BJ (cell line): ENCODE results near the gene TGFA. TPM values are rescaled to one million over a fixed set of nuclear protein-coding genes. Genes with fewer than 3 reads are reported as not detected.

Experiments
- CTCF ChIA-PET: fragments of 350-600 bp; formaldehyde crosslinking; extraction: SDS; loops from one replicate; lab custom pipeline; 2021; ENCODE audit warnings: antibody characterized with exemption, inconsistent platforms; lab: Yijun Ruan, JAX
- POLR2A ChIA-PET: fragments of 300-600 bp; sonication (Branson Sonifier 250); formaldehyde crosslinking; extraction: SDS; loops from one replicate; lab custom pipeline; 2021; ENCODE audit warnings: antibody characterized with exemption; lab: Charles Lee
- DNase-seq: peaks from one replicate; pipeline ENCODE4 v3.0.0-alpha.2; 2011; ENCODE audit warnings: low read depth
- H3K27me3 ChIP-seq: 2 replicates; pipeline ENCODE4 v1.6.0; 2011; ENCODE audit warnings: low read length; ENCODE audit not compliant: control insufficient read depth, insufficient read depth
- H3K36me3 ChIP-seq: 2 replicates; pipeline ENCODE4 v1.5.1; 2011; ENCODE audit warnings: low read length; ENCODE audit not compliant: control insufficient read depth, insufficient read depth
- H3K4me3 ChIP-seq: 2 replicates; pipeline ENCODE4 v1.5.1; 2011; ENCODE audit warnings: low read depth, mild to moderate bottlenecking, control low read depth, low read length
- polyA plus RNA-seq: library from polyadenylated mRNA; depleted of rRNA; stranded (reverse); fragments of >200 nt; gene quantifications from 2 replicates; pipeline ENCODE4 v1.2.3, GENCODE V29; 2011
- TF ChIP-seq, protein P1 (sequence below): IDR thresholded peaks from 2 replicates; pipeline ENCODE4 v1.5.1; 2011; ENCODE audit warnings: low read depth, mild to moderate bottlenecking, control low read depth, inconsistent platforms, low read length, moderate library complexity; ENCODE audit not compliant: insufficient read depth

TGFA gene
- polyA plus RNA-seq, 1 experiment, result 0.13 TPM

DNA sequence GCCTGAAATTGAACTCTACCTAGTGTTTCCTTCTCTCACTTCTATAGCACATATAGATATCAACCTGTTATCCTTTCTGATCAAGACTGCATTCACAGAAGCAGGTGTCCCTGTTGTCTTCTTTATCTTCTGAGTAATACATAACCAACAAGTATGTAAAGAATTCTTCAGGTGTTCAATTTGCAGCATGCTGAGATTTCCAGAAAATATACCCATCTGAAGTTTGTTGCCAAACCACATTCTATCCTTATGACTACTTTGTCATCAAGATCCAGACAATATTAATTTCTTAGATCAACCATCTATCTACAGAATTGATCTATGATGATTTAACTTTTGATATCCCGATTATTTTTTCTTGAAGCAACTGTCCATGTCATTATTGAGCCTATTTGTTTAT, 69.5 kb downstream of the TGFA start:
- ChIA-PET POLR2A (no interaction called here), CTCF (no interaction called here)
- DNase-seq, result no peak
- no peak overlapping the region for H3K4me3 ChIP-seq
- TF ChIP-seq, protein P1, sequence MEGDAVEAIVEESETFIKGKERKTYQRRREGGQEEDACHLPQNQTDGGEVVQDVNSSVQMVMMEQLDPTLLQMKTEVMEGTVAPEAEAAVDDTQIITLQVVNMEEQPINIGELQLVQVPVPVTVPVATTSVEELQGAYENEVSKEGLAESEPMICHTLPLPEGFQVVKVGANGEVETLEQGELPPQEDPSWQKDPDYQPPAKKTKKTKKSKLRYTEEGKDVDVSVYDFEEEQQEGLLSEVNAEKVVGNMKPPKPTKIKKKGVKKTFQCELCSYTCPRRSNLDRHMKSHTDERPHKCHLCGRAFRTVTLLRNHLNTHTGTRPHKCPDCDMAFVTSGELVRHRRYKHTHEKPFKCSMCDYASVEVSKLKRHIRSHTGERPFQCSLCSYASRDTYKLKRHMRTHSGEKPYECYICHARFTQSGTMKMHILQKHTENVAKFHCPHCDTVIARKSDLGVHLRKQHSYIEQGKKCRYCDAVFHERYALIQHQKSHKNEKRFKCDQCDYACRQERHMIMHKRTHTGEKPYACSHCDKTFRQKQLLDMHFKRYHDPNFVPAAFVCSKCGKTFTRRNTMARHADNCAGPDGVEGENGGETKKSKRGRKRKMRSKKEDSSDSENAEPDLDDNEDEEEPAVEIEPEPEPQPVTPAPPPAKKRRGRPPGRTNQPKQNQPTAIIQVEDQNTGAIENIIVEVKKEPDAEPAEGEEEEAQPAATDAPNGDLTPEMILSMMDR, result no peak
- no peaks in the 10 kb centered on the region for H3K36me3 ChIP-seq
- no peaks in the 10 kb centered on the region for H3K27me3 ChIP-seq

DNA sequence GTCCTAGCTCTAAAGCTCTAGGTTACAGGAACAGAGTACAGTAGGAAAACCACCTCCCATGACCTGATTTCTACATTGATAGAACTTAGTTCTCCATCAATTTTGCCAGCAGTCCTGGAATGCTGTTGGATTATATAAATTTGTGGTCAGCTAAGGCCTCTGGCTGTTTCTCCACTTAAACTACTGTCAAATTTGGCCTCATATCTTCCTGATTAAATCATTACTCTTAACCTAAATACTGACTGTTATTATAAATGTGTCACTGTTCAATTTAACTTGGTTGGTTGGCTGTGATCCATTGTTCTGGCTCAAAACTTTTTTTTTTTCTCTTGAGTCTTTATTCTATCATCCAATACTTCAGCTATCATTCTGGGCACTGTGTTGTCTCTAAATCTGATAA, 71.2 kb downstream of the TGFA start:
- CTCF ChIA-PET, result interaction anchor here (1.4 kb wide), 1 partner anchor 142 kb away, joined by 4 read pairs; no protein-coding TSS in a partner anchor
- Histone ChIP-seq H3K36me3 (no peaks in the 10 kb centered on the region), H3K27me3 (no peaks in the 10 kb centered on the region), H3K4me3 (no peak overlapping the region)
- POLR2A ChIA-PET, result no interaction called here
- DNase-seq, result no peak
- TF ChIP-seq, protein P1, result no peak

DNA sequence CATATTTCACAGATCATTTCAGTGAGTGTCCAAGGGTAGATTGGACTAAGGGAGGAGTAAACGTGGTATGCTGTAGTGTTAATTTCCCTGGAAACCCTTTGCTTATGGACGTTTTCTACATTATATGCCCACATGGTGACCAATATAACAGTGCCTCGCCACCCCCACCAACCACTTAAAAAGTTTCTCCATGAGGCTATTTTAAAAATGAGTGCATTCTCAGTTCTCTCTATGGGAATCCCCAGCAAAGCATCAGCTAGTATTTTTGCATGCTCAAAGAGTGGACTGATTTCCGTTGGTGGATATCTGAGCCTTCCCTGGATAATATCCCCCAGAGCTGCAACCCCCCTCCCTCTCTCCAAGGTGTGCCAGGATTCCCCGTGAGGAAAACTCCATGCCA, 73.2 kb downstream of the TGFA start:
- ChIA-PET CTCF (interaction anchor here (1.1 kb wide), 1 partner anchor 138 kb away, joined by 3 read pairs; no protein-coding TSS in a partner anchor), POLR2A (no interaction called here)
- DNase-seq, result no peak
- no peaks in the 10 kb centered on the region for H3K27me3 ChIP-seq
- H3K4me3 ChIP-seq, result no peak overlapping the region
- H3K36me3 ChIP-seq, result no peaks in the 10 kb centered on the region
- TF ChIP-seq, protein P1, result no peak

DNA sequence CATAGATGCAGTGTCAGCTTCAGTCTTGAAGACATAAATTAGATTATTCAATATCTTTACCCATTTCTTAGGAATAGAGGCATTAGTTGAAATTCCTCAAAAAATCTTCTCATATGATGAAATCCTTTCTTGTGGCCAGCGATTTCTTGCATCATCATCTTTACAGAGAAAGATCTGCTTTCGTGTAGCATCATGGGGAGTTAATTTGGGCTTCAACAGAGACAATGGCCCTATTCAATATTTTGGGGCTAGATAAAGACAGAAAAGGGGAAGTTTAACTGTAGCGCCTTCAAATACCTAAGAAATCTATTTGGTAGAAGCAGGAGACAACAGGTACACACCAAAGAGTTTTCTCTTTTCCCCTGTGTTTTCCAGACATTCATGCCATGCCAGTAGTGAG, 73.8 kb downstream of the TGFA start:
- POLR2A ChIA-PET, result no interaction called here
- Histone ChIP-seq H3K4me3 (no peak overlapping the region), H3K36me3 (no peaks in the 10 kb centered on the region), H3K27me3 (no peaks in the 10 kb centered on the region)
- CTCF ChIA-PET, result no interaction called here
- TF ChIP-seq, protein P1, result no peak
- no peak for DNase-seq

DNA sequence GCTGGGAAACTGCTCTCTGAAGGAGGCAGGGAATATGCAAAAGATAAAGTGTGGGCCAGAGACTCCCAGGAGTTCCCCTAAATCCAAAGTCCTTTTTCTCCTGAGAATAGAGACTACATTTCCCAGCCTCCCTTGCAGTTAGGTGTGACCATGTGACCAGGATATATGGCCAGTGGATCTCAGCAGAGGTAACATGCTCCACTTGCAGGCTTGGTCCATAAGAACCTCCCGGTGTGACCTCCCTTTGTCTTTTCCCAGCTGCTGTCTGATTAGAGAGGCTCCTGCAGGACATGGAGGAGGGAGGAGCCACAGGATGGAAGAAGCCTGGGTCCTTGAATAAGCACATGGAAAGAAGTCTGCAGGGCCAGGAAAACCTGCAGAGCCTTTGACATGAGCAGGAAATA, 76.2 kb downstream of the TGFA start:
- Histone ChIP-seq H3K36me3 (no peaks in the 10 kb centered on the region), H3K27me3 (peaks cover under 1% of the 10 kb centered on the region; the same call in 1 of the 2 replicates), H3K4me3 (no peak overlapping the region)
- DNase-seq, result no peak
- ChIA-PET POLR2A (interaction anchor here (0.7 kb wide), 1 partner anchor 47 kb away, joined by 3 read pairs; no protein-coding TSS in a partner anchor), CTCF (no interaction called here)
- TF ChIP-seq, protein P1, result no peak
